Stimulated activated CD4-positive, alpha-beta T cell treated with anti-CD3 and anti-CD28 coated beads, Interleukin-1b, Interleukin-23, amount 100 ng/mL, for 24 hours (primary cell): Measurements from ENCODE around the gene CCDC186.

Source experiments
- DNase-seq, 4 experiments: peaks; one replicate each; pipeline ENCODE4 v3.0.0-alpha.2; 2020; ENCODE audit warnings: low read depth in 4 of 4, low spot score in 1 of 4

The CCDC186 gene

DNA sequence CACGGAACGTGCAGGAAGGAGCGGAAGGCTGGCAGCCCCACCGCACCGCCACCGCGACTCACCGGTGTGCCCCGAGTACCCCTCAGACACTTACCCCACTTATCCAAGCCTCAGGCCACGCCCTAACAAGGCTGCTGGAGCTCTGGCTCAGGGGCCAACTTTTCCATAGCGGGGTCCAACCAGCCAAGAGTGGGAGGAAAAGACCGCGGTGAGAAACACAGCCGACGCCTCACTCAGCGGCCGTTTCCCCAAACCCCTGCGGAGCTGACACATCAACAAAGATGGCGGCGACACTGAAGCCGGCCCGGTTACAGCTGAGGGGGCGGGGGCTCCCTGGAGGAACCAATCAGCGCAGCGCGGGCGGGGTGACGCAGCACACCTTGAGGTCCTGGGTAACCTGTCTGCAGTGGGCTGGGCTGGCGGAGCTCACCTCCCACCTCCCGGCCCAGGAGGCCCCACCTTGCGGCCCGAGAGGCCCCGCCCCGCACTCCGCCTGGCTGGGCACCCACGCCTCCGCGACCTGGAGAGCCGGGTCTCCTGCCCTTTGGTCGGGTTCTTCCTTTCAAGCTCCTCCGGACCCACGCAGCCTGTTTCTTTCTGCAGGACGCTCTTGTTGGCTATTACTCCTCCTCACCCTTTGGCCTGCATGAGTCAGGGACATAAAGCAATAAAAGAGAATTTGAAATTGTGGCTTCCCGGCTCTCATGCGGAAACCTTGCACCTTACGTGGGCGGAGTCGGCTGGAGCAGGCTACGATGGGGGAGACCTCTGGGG lies at the start of gene CCDC186:
CCDC186 (minus strand) TSS at position 283 of the 774 bp plus-strand sequence. CDS start 10,935 bp downstream, outside the sequence.
- peak; percentile 90 to 98 (median 94) for DNase-seq

DNA sequence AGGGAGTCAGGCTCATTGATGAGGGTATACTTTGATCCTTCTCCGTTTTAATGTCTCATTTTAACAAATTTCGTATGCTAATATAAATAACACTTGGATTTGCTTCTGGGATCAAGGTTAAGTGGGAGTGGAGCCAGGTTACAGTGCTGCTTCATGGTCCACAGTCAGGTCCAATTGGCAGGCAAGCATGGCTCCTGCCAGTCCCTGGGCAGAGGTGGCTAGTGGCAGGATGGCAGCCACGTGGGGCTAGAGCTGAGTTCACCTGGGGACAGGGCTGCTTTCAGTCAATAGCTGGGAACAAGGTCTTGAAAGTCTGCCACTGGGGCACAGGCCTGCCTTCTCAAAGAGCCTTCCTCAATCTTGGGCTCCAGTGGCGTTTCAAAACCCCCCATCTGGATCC lies 49.1 kb upstream of the CCDC186 start:
- no peak for DNase-seq

DNA sequence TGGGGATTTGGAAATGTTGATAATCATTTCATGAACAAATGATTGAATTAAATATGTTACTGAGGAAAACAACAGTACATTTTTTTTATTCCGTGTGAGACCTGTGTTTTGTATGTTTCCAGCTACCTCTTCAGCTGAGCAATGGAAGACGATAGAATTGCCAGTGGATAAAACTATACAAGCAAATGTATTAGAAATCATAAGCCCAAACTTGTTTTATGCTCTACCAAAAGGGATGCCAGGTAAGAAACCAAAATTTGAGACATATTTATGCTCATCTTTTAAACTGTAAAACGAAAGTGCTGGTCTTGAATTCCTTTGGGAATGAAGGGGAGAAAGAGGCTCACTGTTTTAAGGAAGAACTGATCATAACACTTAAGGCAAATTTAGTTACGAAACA lies 47.2 kb upstream of the CCDC186 start:
- DNase-seq = no peak

- no peak for DNase-seq
Measured at GRCh38 chr10:114220281-114220680, 46.3 kb upstream of the CCDC186 start.

- no peak for DNase-seq
Measured at GRCh38 chr10:114215033-114215432, 41.0 kb upstream of the CCDC186 start.

DNA sequence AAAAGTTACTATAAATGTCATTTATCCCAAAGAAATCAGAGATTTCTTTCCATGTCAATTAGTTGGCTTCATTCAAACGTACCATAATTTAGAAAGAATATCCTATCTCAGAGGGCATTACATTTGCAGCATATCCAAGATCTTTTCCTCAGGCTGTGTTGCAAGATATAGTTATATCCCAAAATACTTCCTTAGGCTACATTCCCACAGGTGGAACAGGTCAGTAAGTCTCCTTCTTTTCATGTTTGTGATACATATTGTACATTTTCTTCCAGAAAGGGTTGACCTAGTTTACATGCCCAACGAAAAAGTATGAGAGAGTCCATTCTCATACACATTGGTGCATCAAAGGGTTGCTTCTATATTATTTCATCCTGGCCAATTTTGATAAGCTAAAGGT lies 38.1 kb upstream of the CCDC186 start:
- no peak for DNase-seq

DNA sequence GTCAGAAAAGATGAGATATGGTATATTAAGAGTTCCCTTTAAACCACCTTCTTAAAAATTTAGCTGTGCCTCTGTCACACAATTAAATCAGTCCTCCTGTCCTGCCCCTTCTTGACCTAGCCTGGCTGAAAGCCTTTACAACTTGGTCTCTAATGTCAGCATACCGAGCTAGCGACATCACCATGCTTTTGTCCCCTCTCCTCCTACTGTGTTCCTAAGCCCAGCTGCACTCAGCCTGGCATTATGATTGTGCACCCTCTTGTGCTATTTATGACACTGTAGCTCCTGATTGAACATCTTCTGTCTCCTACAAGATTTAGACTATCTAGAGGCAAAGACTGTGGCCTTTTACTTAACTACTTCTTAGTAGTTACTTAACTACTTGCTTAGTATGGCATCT lies 34.3 kb upstream of the CCDC186 start:
- DNase-seq = no peak

DNA sequence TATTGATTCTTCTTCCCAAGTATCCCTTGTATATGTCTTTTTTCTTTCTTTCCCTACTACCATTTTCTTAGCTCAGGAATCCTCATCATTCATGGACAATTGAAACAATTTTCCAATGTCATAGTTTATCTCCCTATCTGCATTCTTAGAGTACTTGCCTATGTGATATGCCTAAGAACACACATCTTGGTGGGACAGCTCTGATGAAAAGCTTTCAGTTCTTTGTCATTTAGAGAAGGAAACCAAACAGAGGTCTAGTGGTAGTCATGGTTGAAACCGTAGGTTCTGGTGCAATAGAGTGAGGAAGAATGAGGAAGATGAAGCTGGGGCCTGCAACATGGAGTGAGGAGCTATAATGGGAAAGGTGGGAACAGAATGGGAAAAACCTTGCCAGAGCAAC lies 33.3 kb upstream of the CCDC186 start:
- no peak for DNase-seq

- no peak for DNase-seq
Measured at GRCh38 chr10:114206902-114207301, 32.9 kb upstream of the CCDC186 start.

GRCh38 chr10:114202812-114203211 lies 28.8 kb upstream of the CCDC186 start:
- no peak for DNase-seq

DNA sequence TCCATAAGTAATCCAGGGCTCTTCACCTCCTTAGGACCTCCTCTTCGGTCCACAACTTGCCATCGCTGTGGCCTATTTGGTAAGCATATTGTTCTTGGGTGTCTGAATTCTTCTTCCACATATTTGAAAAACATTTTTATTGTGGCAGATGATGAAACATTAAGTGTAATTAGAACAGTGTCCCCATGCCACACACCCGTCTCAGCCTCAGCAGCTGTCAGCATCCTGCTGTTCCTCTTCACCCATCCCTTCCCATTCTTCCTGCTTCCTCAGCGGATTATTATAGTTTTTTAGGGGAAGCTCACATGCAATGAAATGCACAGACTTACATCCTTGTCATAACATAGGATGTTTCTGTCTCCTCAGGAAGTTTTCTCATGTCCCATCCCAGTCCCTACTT lies 25.2 kb upstream of the CCDC186 start:
- no peak for DNase-seq

DNA sequence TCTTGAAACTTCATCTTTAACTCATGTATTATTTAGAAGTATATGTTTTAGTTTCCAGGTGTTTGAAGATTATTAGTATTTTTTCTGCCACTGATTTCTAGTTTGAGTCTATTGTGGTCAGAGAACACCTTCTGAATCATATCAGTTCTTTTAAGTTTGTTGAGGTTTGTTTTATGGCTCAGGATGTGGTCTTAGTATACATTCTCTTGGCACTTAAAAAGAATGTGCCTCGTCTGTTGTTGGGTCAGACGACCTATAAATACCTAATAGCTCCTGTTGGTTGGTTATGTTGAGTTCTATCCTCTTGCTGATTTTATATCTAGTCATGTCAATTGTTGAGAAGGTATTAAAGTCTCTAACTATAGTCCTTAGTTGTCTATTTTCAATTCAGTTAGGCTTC lies 21.1 kb upstream of the CCDC186 start:
- DNase-seq = no peak

DNA sequence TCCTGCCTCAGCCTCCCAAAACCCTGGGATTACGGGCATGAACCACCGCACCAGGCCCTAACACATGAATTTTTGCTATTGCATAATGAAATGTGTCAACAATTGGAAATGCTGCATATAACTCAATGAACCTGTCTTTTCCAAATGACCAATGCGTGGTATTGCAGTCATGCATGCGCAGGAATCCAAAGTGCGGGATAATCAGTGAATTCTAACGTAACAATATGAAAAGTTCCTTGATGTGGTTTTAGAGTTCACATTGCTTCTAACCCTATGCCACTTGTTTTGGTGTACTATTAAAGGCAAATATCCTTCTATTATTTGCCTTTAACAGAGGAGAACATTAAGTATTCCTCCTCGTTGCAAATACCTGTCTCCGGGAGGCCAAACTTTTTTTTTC lies 15.7 kb upstream of the CCDC186 start:
- DNase-seq = no peak

DNA sequence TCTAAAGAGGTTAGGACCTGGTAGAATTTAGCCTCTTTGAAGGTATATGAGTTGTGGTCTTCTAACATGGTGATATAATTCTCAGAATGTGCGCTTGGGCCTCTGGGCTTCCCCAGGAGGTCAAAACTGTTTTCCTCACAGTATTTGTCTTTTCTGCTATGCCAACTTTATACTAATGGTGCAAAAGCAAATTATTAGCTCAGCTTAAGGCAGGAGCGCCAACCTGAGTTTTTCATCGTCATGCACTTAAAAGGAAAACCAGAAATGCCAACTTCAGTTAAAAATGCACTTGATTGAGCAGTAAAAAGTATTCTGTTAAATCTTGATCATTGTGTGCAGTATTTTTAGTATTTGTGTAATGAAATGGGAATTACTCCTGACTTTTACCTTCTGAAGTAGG lies 14.9 kb upstream of the CCDC186 start:
- DNase-seq = no peak

DNA sequence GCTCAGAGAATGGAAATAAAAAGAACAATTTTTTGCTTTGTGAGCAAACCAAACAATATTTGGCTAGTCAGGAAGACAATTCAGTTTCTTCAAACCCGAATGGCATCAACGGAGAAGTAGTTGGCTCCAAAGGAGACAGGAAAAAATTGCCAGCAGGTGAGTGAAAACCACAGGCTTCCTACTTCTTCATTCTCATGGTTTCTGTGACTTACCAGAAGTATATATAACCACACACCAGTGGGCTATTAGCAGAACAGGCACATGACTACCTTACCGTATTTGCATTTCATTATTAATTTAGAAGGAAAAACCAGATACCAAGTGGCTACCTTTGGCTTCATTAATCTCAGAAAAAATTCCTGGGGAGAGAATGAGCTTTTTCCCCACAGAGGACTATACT lies 14.0 kb upstream of the CCDC186 start:
- DNase-seq = no peak

GRCh38 chr10:114184276-114184675 lies 10.3 kb upstream of the CCDC186 start:
- DNase-seq = no peak

DNA sequence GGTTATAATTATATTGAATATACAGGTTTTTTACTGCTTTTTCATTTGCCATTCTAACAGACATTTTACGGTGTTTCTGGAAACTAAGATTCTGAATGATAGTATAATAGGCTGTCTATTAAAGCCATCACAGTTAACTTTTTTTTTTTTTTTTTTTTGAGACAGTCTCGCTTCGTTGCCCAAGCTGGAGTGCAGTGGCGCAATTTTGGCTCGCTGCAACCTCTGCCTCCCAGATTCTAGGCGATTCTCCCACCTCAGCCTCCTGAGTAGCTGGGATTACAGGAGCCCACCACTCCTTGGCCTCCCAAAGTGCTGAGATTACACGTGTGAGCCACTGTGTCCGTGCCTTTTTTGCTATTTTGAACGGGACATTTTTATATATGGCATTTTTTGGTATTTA lies 9.6 kb upstream of the CCDC186 start:
- DNase-seq = no peak

DNA sequence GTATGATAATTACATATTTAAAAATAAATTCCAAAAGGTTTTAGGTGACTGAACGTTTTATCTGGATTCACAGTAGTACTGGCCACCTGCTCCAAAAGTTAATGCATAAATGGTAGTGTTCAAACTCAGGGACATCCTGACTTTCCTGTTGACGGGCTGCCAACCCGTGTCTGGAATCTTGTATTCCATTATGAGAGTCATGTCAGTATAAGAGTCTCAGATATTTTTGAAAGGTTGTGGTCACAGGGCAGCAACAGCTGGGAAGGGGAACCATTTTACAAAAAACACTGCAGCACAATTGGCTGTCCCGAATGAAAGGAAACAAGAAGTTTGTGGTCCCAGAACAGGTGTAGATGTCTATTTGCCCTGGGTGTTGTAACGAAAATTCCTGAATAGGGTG lies 8.0 kb upstream of the CCDC186 start:
- DNase-seq = no peak

GRCh38 chr10:114180937-114181336 lies 6.9 kb upstream of the CCDC186 start:
- no peak for DNase-seq

DNA sequence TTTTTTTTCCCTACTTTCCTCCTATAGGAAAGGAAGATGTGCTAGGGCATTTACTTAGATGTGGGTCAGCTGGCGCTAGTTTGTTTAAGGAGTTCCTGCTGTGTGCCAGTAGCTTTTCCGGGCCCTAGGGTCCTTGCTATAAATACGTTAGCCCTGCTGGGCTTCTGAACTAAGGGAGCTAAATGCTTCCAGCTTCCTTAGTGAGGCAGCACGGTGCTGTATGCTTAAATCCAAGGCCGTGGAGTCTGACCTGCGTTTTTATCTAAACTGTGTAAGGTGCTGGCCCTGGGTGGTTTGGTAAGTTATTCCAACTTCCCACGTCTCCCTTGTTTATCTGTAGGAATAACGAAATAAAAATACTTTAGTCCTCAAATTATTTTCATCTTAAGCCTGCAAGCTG lies 5.7 kb upstream of the CCDC186 start:
- no peak for DNase-seq

DNA sequence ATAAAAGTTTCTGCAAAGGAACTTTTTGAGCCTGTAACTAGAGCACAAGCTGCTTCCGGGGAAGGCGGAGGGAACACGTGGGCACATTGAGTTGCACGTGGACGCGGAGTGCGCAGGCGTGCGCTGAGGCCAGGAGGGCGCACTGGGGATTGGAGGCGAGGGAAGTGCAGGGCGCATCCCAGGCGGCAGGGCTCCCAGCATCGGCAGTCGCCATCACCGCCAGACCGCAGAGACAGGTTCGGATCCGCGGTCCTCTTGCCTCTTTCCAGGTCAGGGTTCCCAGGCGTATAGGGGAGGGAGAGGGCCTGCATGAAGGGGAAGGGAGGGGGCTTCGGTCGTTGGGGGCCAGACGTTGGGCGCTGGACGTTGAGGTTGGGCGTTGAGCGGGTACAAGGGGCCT lies 5.1 kb upstream of the CCDC186 start, which contains the start of gene TDRD1:
TDRD1 (plus strand) TSS at position 206 of the 400 bp plus-strand sequence. CDS start 8,479 bp downstream, outside the sequence.
- DNase-seq = no peak

- DNase-seq = no peak
Measured at GRCh38 chr10:114176511-114176910, 2.5 kb upstream of the CCDC186 start.

GRCh38 chr10:114175667-114176066 lies 1.7 kb upstream of the CCDC186 start:
- DNase-seq = no peak
